HuH-7.5 (cell line): ENCODE data around the gene SIGMAR1.

Source experiments
- DNase-seq: peaks from one replicate; pipeline ENCODE4 v3.0.0; 2011; ENCODE audit warnings: low spot score

The SIGMAR1 gene

DNA sequence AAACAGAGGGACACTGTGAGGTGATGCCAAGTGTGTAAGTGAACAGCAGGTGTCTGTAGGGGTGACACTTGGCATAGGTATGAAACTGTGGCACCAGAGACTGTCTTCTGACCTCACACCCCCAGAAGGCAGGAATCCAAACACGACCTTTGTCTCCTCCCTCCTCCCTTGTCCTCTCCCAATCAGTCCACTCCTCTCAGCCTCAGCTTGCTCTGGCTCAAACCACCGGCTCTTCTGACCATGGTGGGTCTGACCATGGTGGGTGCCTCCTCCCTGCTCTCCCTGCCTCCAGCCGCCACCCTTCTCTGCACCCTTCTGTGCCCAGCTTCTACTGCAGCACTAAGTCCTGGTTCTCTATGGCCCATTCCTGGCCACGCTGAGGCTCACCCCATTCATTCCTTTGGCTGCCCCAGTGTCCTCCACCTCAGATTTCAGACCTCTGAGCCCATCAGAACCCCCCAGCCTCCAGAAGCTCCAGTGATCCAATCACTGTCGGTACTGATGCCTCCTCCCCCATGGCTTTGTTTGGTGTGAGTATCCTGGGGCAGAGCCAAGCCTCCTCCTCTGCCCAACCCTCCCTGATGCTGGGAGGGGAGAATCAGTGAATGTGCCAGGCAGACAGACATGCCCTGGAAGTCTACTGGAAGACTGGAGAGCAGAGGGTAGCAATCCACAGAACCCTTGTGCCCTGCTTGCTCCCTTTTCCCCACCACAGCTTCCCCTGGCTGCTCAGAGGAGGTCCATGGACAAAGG lies 7.0 kb downstream of the SIGMAR1 start:
- no peak for DNase-seq

DNA sequence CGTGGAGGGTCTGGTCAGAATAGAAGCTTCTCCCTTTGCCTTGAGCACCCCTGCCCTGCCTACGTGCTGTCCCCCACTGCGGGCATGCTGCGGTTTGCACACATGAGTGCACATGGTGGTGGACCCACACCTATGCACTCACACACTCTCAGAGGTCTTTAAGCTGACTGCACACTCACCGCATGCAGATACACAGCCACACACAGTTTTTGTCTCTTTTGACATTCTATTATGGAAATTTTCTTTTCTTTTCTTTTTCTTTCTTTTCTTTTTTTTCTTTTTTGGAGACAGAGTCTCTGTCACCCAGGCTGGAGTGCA lies 8.1 kb downstream of the SIGMAR1 start:
- no peak for DNase-seq

DNA sequence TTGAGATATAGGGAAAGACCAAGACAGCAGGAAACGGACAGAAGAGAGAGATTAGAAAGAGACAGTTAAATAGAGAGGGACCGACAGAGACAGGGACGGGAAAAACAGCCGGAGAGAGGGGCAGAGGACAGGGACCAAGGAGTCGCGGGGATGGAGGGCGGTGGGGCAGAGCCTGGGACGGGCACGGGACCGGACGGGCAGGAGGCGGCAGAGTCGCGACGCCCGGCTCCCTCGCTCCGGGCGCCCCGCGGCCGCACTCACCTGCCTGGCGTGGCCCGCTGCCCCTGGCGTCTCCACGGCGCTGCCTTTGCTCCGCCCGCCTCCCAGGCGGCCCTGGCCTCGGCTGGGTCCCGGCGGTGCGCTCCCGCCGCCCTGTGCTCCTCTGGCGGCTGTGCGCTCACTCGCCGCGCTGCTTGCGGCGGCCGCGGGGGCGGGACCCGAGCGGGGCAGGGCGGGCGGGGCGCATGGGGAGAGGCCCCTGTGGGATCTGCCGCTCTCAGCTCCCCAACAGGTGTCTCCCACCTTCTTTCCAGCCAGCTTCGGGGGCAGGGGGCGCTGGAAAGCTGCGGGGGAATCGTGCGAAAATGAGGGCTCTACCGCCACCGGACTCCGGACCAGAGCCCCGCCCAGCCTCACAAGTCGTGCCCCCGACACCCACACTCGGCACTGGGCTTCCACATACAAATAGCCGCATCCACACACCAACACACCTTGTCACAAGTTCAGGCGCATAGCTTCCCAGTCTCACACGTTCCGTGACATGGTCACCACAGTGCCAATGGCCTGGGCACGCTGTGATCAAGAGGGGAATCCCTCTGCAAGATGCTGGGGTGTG lies 8.7 kb downstream of the SIGMAR1 start, which contains the start of gene ARID3C:
Gene ARID3C, minus strand, starts transcription at position 411 of the 835 bp plus-strand sequence. CDS start 1,052 bp downstream, outside the sequence.
- DNase-seq = peak; percentile 57

DNA sequence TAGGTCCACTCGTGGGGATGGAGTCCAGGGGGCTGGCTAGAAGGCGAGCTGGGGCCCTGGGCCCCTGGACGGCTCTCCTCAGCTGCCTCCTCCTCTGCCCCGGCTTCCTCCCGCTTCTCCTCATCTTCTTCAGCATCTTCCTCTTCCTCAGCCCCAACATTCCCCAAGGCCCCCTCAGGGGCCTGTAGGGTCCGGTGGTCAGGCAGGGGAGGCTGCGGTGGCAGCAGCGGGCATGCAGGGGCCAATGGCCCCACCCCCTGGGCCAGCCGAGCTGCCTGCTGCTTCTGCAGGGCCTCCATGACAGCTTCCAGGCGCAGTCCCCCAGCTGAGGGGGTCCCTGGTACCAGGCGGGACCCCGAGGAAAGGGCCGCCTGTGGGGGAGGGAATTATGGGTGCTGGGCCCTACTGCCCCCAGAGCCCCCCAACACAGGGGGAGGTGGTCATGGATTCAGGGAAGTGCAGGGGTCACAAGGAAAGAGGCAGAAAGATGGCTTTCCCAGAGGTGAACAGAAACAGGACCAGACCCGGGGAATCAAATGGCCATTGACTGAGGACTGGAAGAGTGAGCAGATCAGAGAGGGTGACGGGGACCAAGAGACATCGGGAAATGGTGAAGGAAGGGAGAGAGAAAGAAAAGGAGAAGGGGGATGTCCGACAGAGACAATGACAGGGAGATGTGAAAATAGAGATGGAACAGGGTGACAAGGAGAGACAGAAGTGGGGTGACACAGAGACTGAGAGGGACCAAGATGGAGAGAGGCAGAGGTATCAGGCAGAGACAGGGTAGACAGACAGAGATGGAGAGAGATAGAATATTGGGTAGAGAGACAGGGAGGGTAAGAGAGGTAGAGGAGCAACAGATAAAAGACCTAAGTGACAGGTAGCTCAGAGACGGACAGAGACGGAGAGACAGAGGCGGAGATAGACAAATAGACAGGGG lies 9.6 kb downstream of the SIGMAR1 start:
- DNase-seq = no peak

DNA sequence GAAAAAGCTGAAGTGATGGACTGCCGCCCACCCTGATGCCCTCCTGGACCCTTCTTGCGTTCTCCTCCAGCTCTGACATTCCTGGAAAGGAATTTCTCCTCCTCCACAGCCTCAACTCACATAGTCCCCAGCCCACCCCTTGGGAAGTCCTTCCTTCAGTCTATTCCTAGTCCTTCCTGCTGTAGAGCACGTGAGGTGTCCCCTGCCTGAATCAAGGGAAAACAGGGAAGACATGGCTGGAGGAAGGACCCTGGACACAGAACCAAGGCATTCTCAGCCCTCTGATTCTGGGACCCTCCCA lies 12.5 kb downstream of the SIGMAR1 start:
- DNase-seq = no peak

DNA sequence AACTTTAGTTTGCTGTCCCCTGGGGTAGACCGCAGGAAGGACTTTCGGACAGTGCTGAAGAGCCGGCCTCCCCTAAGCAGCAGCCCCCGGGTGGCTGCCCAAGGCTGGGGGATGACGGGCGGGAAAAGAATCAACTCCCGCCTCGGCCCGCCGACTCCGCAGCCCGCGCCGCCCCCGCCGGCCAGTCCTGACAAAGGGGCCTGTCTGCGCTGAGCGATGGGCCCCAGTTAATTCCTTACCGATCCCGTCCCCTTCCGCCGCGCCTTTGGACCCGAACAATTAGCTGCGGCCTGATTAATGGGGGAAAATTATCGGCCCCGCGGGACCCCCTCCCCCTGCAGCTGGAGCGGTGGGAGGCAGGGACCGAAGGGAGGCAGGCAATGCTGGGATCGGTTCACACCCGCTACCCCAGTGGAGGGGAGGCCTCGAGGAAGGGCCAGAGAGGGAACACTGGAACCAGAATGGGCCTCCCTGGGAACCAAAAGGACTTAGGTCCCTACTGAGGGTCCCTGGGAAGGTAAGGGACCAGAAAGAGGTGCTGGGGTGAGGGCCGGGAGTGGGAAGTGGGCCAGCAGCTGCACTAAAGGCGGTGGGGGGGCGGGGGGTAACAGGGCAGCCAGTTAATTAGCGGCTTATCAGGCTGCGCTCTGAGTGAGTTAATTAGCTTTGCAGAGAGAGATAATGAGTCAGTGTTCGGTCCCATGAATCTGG lies 13.0 kb downstream of the SIGMAR1 start:
- no peak for DNase-seq

DNA sequence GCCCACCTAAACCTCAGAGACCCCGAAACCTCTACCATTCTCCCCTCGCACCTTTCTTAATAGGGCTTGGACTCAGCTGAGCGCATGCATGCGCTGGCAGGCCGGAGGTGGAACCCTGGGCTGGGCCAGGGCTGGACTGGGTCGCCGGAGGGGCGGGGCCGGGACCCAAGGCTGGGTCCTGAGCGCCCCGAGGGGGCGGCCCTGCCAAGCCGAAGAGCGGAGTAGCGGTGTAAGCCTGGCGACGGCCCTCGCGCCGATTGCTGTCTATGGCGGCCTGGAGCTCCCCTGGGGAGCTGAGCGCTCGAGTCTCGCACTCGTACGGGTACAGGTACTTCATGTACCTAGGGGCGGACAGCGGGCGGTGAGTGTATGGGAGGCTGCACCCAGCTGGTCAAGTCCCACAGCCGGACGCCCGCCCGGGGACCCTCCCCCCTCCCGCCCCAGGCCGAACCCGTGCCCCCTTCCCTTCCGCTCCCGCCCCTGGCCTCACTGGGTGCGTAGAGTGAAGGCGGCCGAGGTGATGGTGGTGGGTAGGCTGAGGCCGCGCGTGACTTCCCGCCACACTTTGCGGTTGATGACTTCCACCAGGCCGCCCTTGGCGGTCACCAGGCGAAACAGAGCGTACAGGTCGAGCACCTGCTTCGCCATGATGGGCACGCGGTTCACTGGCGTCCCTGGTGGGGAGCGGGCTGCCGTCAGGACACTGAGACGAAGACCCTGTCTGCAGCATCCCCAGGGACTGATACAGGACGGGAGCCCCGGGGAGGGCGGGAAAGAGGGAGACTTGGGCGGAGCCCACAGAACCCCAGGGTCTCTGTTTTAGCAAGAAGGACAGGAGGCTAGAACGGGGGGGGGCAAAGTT lies 14.0 kb downstream of the SIGMAR1 start:
- no peak for DNase-seq

DNA sequence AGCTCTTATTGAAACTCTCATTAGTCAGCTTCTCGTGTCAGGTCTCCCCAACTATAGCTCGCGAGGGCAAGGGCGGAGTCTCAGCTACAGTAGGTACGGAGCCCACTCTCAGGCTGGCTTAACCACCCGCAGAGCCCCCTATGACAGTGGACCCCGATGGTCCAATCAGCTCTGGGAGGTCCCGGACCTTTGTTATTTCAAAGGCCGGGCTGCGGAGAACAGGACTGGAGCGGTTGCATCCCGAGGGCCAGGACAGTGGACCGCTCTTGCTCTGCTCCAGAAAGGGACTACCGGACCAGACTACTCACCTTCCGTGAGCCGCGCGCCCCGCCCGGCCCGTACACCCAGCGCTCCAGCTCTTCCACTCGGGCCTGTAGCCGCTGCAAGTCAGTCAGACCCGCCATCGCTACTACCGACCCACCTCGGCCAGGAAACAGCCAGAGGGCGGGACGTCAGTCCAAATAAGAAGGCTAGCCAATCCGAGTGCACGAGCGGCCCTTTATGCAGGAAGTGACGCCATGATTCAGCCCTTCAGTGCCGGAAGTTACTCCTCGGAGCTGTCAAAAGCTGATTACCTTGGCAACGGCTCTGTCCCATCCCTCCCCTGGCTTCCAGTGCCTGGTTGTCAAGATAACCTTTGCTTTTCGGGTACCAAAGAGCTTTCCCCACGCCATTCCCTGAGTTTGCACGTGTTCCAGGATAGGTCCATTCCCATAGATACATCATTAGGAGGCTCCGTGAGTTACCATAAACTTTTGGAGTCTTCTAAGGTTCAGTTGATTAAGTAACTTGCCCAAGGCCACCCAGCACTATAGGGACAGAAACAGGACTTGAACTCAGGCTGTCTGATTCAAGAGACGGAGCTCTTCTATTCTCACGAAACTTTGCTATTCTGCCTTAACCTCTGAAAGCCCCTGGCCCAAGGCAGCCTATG lies 17.3 kb downstream of the SIGMAR1 start, which contains the start of gene DCTN3:
Gene DCTN3, minus strand, starts transcription at position 435 of the 934 bp plus-strand sequence. Its CDS starts 31 bp downstream, at position 404.
- peak; percentile 94 for DNase-seq

DNA sequence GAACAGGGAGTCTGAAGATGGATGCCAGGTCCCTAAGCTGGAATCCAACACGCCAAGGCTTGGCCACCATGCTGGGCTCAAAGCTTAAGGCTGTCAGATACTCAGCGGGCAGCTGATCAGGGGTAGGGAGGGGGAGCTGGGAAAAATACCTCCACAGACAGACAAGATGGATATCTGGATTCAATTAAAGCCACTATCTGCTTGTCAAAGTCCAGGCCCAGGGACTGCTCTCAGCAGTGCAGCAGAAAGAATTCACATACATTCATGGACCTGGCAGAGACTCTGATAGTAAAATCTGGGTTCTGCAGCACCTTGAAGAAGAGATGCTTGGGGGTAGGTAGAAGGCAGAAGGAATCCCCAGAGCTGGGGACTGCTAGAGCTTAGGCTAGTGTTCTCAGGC lies 22.5 kb downstream of the SIGMAR1 start:
- DNase-seq = no peak

DNA sequence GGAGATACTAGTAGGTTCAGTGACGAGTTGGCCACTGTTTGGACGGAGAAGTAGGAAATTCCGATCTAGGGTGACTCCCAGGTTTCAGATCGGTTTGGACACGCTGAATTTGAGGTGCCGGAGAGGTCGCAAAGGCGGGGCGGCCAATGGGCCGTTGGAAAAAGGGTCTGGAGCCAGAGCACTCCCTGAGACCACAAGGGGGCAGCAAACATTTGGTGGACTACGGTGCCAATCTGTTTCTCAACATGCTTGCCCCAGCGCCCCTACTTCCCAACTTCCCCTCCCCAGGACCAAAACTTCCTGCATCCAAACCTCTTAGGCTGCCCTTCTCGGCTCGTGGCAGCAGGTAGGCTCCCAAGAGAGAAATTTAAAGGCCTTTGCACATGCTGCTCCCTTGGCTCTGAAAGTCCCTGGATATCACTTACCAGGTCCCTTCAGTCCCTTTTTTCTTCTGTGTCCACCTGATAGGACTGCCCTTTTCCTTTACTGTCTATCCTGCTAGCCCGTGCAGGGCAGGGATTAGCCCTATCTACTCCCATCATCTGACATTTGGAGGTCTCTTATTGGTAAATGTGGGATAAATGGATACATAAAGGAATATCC lies 24.7 kb downstream of the SIGMAR1 start:
- DNase-seq = no peak

DNA sequence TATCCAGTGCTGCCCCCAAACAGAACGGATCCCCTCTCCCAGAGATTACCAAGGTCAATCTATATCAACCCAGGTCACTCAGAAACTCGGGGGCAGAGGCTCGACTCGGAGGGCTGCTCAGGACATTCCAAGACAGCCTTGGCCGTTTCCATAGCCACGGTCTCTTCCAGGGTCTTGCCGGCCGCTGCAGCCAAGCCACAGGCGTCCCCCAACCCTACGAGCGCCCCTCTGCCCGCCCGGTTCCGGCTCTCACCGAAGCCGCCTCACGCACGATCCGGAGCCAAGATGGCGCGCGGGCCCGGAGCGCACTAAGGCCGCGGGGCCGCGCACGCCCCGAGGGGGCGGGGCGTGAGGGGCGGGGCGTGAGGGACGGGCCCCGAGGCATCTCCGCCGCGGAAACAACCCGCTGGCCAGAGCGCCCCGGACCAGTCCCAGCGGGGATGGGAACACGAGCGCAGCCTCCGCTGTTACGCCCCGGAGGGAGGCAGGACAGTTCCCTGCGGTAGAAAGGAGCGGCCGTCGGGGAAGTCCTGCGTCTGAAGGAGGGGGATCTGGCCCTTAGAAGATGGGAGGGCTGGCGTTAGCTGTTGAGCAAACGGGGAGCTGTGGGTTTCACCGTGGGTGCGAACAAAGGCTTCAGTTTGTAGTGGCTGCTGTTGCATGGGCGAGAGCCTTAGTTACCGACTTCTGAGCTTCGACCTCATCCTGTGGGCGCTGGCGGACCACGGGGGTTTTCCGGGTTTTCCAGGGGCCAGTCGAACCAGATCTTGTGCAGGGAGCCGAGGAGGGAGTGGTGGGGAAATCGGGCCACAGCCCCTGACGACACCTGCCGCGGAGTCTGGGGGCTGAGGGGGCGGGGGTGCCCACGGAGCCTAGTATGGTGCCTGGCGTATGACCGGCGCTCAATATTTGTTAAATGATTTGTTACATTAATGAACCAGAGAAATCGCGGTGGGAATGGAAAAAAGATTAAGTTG lies 25.5 kb downstream of the SIGMAR1 start, which contains the start of gene RPP25L:
Gene RPP25L, minus strand, starts transcription at position 287 of the 977 bp plus-strand sequence. CDS start 801 bp downstream, outside the sequence.
- peak; percentile 82 for DNase-seq

DNA sequence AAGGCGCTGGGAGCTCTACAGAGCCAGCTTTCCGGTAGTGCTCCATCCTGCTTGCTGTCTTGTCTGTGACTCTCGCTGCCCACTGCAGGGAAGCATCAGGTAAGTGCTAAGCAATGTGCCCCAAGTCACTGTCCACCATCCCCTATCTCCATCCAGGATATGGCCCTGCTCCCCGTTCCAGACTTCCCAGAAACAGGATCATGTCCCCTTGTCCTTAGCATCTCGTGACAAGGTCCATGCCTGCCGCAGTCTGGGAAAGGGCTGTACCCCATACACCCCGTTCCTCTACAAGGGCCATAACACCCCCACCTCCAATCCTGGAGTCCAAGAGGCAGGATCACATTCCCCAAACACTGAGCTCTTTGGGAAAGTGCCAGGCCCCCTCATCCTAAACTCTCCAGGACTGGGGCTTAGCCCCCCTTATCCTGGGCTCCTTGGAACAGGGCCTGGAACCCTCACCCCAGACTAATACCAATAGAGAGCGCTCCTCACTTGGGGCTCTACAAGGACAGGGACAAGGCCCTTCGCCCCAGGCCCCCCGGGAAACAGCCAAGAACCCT lies 26.3 kb downstream of the SIGMAR1 start:
- no peak for DNase-seq

DNA sequence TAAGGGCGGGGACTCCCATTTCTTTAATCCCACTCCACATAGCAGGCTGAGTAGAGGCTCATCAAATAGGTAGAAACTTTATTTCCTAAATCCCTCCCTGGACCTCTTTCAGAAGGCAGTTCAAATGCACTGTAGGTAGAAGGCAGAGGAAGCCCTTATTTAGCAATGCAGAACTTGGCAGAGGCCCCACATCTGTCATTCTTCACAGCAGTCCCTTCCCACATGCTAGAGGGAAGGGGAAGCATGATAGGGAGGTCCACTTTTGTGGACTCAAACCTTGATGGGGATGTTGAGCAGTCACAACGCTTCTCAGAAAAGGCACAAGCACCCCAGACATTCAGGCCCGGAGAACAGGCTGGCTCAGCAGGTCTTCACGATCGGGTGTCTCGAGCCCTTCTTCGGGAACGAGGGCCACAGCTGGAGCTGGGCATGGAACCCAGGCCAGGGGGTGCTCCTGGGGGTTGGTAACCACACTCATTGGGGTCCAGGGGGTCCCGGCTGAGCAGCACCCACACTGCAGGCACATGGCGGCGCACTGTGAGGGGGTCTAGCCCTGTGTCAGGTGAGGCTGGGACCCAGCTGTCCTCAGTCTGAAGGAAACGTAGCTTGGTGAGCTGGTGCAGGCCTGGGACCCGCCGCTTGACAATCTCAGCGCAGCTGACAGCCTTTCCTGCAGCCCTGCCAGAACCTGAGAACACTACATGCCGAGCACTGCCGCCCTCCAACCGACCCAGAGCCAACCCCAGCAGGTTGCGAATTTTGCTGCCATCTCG lies 27.0 kb downstream of the SIGMAR1 start:
- no peak for DNase-seq

DNA sequence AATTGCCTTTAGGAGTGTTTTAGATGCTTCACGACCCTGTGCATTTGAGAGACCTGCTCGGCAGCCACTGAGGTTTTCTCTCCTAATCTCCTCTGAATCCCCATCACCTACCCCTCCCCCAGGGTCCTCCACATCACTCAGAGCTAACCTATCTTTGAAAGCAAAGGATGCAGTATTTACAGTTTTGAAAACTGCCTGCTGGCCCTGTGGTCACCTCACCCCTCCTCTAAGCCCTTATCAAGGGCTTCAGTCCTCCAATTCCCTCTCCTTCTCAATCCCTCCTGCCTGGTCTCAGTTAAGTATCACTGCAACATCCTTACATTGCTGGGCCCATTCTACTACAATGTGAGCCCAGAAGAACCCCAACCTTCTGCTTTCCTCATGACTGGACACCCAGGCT lies 30.3 kb downstream of the SIGMAR1 start:
- DNase-seq = no peak

DNA sequence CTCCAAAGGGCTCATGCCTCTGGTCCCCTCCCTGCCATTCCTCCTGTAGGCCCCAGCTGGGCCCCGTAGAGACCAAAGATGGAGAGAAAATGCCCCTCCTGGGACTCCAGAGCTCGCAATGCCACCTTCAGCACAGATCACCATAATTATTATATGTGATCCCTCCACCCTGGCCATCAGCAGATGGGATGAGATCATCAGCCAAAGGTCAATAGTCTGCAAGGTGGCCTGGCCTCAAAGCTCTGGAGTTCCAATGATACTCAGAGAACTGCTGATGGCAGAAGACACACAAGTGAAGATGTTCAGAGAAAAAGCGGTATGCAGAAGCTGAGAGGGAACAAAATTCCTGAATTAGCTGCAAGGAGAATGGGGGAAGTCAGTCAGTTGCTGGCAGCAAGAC lies 30.7 kb downstream of the SIGMAR1 start:
- no peak for DNase-seq

DNA sequence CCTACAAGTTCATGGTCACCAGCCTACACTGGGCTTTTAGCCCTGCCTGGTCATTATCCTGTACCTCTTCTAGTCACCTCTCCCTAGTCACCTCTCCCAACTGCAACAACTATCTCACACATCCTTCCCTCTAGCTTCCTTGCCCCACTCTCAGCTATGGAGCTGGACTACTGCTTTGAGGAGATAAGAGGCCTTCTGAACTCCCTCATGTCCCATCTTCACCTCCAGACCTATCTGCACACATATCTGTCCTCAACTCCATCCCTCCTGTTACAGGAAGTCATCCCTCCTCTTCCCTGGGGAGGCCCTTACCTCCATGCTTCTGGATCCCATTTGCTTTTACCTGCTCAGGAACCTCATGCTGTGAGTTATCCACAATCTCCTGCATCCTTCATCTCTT lies 31.4 kb downstream of the SIGMAR1 start:
- no peak for DNase-seq
